Midbrain (tissue), 1 donor: ENCODE data around the gene ADAM12.
"Not testable (repeated sequence)": the region's sequence is repeated elsewhere in the genome, so short reads cannot be mapped to it uniquely, and the experiment has no call there.

ENCODE experiments used
- DNase-seq: peaks from one replicate; lab custom pipeline; 2025; lab: John Stamatoyannopoulos, UW

The ADAM12 gene

GRCh38 chr10:126263006-126263676 is 125.1 kb downstream of the ADAM12 start:
- no peak for DNase-seq

- DNase-seq = no peak
These were observed 125.9 kb downstream of the ADAM12 start for GRCh38 chr10:126262233-126262838.

GRCh38 chr10:126259760-126260479 is 128.4 kb downstream of the ADAM12 start:
- no peak for DNase-seq

- DNase-seq = no peak
These were observed 131.4 kb downstream of the ADAM12 start for GRCh38 chr10:126256864-126257263.

DNA sequence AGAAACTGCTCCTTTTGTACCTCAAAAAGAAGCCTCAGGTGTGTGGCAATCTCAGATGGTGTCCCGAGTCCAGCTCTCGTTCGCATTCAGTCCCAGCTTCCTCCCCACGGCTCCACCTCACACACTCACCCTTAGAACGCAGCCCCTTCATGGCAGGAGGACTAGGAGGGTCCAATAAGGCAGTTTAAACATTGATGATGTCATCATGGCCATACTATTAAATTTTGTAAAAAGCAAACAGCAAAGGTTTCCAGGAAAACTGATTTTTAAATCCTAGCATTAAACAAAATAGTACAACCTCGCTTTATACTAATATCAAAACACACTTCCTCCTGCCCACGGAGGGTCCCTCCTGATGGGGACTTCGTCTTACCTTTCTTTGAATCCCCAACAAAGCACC is 133.0 kb downstream of the ADAM12 start:
- DNase-seq = no peak

DNA sequence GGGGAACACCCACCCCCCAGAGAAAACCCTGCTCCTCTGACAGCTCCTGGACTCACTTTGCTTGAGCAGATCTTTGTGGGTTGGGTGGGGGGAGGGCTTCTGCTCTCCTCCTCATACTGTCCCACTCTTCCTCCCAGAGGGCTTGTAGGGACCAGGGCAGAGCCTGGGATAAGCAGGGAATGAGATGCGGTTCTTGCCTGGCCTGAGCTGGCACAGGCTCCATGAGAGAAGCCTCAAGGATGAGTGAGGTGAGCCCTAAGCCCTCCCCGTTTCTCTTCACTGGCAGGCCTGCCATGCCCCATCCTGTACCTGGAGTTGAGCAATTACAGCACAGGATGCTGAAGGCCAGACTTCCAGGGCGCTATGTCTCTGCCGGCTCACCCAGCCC is 134.7 kb downstream of the ADAM12 start:
- no peak for DNase-seq

- no peak for DNase-seq
These were observed 135.2 kb downstream of the ADAM12 start for GRCh38 chr10:126252884-126253610.

DNA sequence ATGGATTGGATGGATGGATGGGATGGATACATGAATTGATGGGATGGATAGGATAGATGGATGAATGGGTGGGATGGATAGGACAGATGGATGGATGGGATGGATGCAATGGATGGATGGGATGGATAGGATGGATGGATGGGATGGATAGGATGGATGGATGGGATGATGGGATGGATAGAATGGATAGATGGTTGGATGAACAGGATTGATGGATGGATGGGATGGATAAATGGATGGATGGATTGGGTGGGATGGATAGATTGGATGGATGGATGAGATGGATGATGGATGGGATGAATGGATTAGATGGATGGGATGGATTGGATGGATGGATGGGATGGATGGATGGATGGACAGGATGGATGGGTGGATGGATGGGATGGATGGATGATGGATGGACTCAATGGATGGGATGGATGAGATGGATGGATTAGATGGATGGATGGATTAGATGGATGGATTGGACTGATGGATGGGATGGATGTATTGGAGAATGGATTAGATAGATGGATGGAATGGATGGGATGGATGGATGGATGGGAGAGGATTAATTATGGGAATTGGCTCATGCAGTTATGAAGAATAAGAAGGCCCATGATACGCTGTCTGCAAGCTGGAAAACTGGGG is 136.4 kb downstream of the ADAM12 start:
- no peak for DNase-seq

GRCh38 chr10:126250527-126251310 is 137.6 kb downstream of the ADAM12 start:
- DNase-seq = no peak

DNA sequence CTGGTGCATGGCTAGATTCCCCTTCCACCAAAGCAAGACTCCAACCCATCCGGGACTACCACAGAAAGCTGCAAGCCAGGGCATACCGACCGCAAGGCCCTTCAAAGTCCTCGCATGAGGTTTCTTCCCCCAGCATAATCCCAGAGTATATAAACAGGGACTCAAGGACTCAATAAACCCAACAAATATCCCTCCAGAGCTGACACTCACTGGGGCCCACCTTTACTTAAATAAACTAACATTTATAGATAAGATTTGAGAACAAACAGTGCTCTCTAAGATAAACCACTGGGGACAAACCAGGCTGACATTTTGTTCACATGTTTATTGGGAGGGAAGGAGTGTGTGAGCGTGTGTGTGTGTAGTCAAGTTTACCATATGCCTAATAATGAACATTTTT is 138.2 kb downstream of the ADAM12 start:
- no peak for DNase-seq

GRCh38 chr10:126247446-126247975 is 140.8 kb downstream of the ADAM12 start:
- DNase-seq = no peak

DNA sequence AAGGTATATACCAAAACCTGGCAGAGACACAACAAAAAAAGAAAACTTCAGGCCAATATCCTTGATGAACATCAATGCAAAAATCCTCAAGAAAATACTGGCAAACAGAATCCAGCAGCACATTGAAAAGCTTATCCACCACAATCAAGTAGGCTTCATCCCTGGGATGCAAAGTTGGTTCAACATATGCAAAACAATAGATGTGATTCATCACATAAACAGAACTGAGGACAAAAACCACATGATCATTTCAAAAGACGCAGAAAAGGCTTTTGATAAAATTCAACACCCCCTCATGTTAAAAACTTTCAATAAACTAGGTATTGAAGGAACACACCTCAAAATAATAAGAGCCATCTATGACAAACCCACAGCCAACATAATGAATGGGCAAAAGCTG is 141.9 kb downstream of the ADAM12 start:
- not testable (repeated sequence) for DNase-seq

- no peak for DNase-seq
These were observed 142.8 kb downstream of the ADAM12 start for GRCh38 chr10:126245501-126245900.

- DNase-seq = no peak
These were observed 144.3 kb downstream of the ADAM12 start for GRCh38 chr10:126243971-126244370.

- DNase-seq = no peak
These were observed 145.0 kb downstream of the ADAM12 start for GRCh38 chr10:126243306-126243705.

DNA sequence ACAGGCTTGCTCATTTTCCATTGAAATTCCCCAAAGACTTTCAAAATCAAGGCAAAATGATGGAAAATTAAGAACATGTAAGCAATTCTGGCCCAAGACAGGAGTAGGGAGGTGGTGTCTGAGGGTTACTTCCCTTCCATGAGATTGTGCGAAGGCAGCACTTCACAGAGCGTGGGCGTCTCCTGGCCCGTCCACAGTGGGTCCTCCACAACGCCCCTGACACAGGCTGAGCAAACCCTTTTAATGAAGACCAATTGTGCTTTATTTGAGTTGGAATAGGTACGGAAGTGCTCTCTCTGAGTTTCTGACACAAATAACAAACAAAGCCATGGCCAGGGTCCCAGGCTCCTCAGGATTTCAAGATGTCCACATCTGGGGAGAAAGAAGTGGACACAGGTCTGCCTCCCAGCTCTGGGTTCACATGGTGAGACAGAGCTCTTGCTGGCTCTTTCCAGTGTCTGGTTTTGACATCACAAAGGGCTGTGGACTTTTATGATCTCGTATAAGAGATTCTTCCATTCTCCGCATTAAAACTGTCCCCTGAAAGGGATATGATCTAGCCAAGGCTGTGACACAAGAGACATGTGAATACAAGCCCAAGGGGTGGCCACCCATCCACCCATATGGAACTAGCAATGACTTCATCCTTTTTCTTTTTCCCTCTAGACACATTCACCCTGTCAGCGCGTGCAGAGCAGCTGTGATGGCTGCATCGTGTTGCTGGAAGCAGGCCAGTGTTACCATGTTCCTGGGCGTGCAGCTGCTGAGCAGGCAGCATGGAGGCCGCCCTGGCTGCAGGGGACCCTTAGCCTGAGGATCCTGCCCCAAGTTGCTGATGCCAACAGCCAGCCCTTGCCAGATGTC is 145.6 kb downstream of the ADAM12 start:
- peak; percentile 18 for DNase-seq

GRCh38 chr10:126240483-126240882 is 147.8 kb downstream of the ADAM12 start:
- DNase-seq = peak; percentile 69

- no peak for DNase-seq
These were observed 148.4 kb downstream of the ADAM12 start for GRCh38 chr10:126239844-126240243.

DNA sequence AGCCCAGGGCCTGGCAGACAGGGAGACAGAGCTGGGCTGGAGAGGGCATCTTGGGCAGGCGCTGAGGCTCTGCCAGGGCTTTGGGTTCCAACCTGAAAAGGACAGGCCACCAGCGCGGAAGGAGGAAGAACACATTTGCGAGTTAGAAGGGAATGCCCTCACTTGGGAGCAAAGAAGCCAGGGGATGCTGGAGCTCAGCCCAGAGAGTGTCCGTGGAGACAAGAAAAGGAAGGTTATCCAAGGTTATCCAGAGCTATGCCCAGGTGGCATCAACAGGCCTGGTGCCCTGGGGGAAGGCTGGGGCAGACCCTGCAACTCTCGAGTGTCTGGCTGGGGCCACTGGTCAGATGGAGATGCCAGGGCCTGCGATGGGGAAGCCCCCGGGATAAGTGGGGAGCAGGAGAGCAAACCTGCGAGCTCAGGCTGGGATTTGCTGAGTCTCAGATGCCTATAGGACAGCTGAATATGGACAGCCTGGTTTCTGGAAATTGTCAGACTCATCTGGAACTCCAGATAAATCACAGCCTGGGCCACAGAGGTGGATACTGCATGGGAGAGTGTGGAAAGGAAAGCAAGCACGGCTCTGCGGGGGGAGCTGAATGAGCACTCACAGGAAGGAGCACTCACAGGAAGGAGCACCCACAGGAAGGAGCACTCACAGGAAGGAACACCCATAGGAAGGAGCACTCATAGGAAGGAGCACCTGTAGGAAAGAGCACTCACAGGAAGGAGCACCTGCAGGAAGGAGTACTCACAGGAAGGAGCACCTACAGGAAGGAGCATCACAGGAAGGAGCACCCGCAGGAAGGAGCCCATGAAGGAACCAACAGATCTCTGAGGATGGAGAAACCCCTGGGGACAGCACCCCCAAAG is 152.1 kb downstream of the ADAM12 start:
- peak; percentile 46 for DNase-seq
